ENCODE data around the gene SLC38A1.

GRCh38 chr12:46160101-46160980 is 108.5 kb downstream of the SLC38A1 start:
- TF ChIP-seq NFIC (IDR thresholded peaks at IDR 0.05), result peak; percentile 92
- no peak for TF ChIP-seq USF1 (IDR thresholded peaks at IDR 0.05)
- TF ChIP-seq EP300 (IDR thresholded peaks at IDR 0.05; ENCODE audit: borderline replicate concordance), result peak; percentile 78
- peak; percentile 95 for TF ChIP-seq CEBPB (IDR thresholded peaks at IDR 0.05)
- no peak for TF ChIP-seq YY1 (IDR thresholded peaks at IDR 0.05; ENCODE audit: low read depth)
- TF ChIP-seq RAD21 (IDR thresholded peaks at IDR 0.05; ENCODE audit: low read depth), result 0 out of 2 replicates have a peak, but pooled peaks have one; percentile 6
- no peak for TF ChIP-seq REST (IDR thresholded peaks at IDR 0.05; ENCODE audit: low read depth)
- TF ChIP-seq MAX (IDR thresholded peaks at IDR 0.05), result no peak; the same call in 1 of the 2 replicates
- no peak for TF ChIP-seq TAF1 (IDR thresholded peaks at IDR 0.05; ENCODE audit: low read depth)
- peak; percentile 2; the same call in 1 of the 2 replicates for TF ChIP-seq CREB1 (IDR thresholded peaks at IDR 0.05; ENCODE audit: low read depth)
- TF ChIP-seq FOXM1 (IDR thresholded peaks at IDR 0.05; ENCODE audit: borderline replicate concordance, low read depth), result peak; percentile 36; the same call in 1 of the 2 replicates
- peak; percentile 84 for TF ChIP-seq TCF12 (IDR thresholded peaks at IDR 0.05; ENCODE audit: low read depth)

Measured in Ishikawa (cell line).